HCT116 (cell line): ENCODE results near the gene EGLN3. TPM values are rescaled to one million over a fixed set of nuclear protein-coding genes. Genes with fewer than 3 reads are reported as not detected.

Experiments
- ATAC-seq: fragments of 200-7000 bp; cut with Tn5 transposase; 2 replicates; pipeline ENCODE4 v1.9.1; 2020; ENCODE audit warnings: mild to moderate bottlenecking, moderate library complexity
- BruUV-seq: library from RNA; stranded (reverse); fragments of 400-500 nt; replicated peaks from 2 replicates; lab custom pipeline; 2021; lab: Mats Ljungman, UMichigan
- CTCF ChIA-PET: fragments of 300-600 bp; sonication (Branson Sonifier 250); formaldehyde crosslinking; loops from one replicate; lab custom pipeline; 2021; ENCODE audit warnings: antibody characterized with exemption; lab: Charles Lee
- POLR2A ChIA-PET: fragments of 300-600, 350-600 bp; sonication (Branson Sonifier 250); formaldehyde crosslinking; loops from one replicate; lab custom pipeline; 2021; ENCODE audit warnings: antibody characterized with exemption; lab: Charles Lee
- RAD21 ChIA-PET, 2 experiments: fragments of 300-600 bp; sonication (Branson Sonifier 250); formaldehyde crosslinking; loops; one replicate each; lab custom pipeline; 2023; ENCODE audit warnings: low total read pairs in 2 of 2; ENCODE audit not compliant: uncharacterized antibody in 2 of 2, unreplicated experiment in 2 of 2, low non-redundant PET in 1 of 2; lab: Charles Lee
- DNase-seq: peaks from one replicate; pipeline ENCODE4 v3.0.0-alpha.2; 2010; ENCODE audit warnings: low read depth, low spot score
- H2AFZ ChIP-seq: fragments of 200-600 bp; shearing (Covaris generic), sonication (generic); 2 replicates; pipeline ENCODE4 v1.6.1; 2017; ENCODE audit warnings: low read depth, mixed run types, mixed read lengths, antibody characterized with exemption, low read length; ENCODE audit not compliant: poor library complexity, severe bottlenecking
- H3K27ac ChIP-seq: 2 replicates; pipeline ENCODE4 v1.5.1; 2012; ENCODE audit warnings: low read depth, low read length
- H3K27me3 ChIP-seq: fragments of 200-600 bp; sonication (generic); 2 replicates; pipeline ENCODE4 v1.6.1; 2016; ENCODE audit warnings: mixed run types, low read length, mixed read lengths; ENCODE audit not compliant: insufficient read depth
- H3K36me3 ChIP-seq, 2 experiments: fragments of 200-500 bp in 1 of 2; fragments of 200-600 bp in 1 of 2; sonication (Bioruptor generic) in 1 of 2; sonication (generic) in 1 of 2; 2 replicates each; pipeline versions ENCODE4 v1.5.1 to v1.6.1; 2014 to 2016; ENCODE audit warnings: low read length in 2 of 2, inconsistent platforms in 1 of 2, mixed read lengths in 1 of 2, mixed run types in 1 of 2; ENCODE audit not compliant: insufficient read depth in 2 of 2, control insufficient read depth in 1 of 2
- H3K4me1 ChIP-seq, 2 experiments: fragments of 200-600 bp in 1 of 2; sonication (generic) in 1 of 2; 2 replicates each; pipeline versions ENCODE4 v1.5.1 to v1.6.1; 2012 to 2017; ENCODE audit warnings: low read length in 2 of 2, inconsistent platforms in 1 of 2, mild to moderate bottlenecking in 1 of 2, mixed read lengths in 1 of 2, mixed run types in 1 of 2, moderate library complexity in 1 of 2; ENCODE audit not compliant: insufficient read depth in 2 of 2, control insufficient read depth in 1 of 2
- H3K4me2 ChIP-seq: fragments of 200-600 bp; sonication (generic); 2 replicates; pipeline ENCODE4 v1.6.1; 2017; ENCODE audit warnings: mixed run types, low read length, mixed read lengths
- H3K4me3 ChIP-seq, 2 experiments: fragments of 200-600 bp in 1 of 2; sonication (generic) in 1 of 2; replicated peaks in 1 of 2; 2 replicates each; pipeline ENCODE4 v1.5.1; 2011 to 2016; ENCODE audit warnings: low read length in 2 of 2, control low read depth in 1 of 2, low read depth in 1 of 2, mild to moderate bottlenecking in 1 of 2, mixed read lengths in 1 of 2, mixed run types in 1 of 2
- H3K79me2 ChIP-seq: fragments of 200-600 bp; sonication (generic); 2 replicates; pipeline ENCODE4 v1.6.1; 2017; ENCODE audit warnings: mild to moderate bottlenecking, mixed run types, low read length, moderate library complexity, mixed read lengths; ENCODE audit not compliant: insufficient read depth
- H3K9ac ChIP-seq: fragments of 200-600 bp; sonication (generic); 2 replicates; pipeline ENCODE4 v1.6.1; 2016; ENCODE audit warnings: low read length, mixed read lengths
- H3K9me2 ChIP-seq: fragments of 200-600 bp; sonication (generic), shearing (Covaris generic); 2 replicates; pipeline ENCODE4 v1.6.1; 2017; ENCODE audit warnings: mixed run types, mild to moderate bottlenecking, moderate library complexity; ENCODE audit not compliant: insufficient read depth
- H3K9me3 ChIP-seq, 2 experiments: fragments of 200-500 bp in 1 of 2; fragments of 200-600 bp in 1 of 2; sonication (Bioruptor generic) in 1 of 2; sonication (generic) in 1 of 2; 2 replicates each; pipeline ENCODE4 v1.6.1; 2014 to 2017; ENCODE audit warnings: low read length in 2 of 2, mixed read lengths in 2 of 2, inconsistent platforms in 1 of 2, low read depth in 1 of 2, mild to moderate bottlenecking in 1 of 2, mixed run types in 1 of 2, moderate library complexity in 1 of 2; ENCODE audit not compliant: control insufficient read depth in 1 of 2, insufficient read depth in 1 of 2
- H4K20me1 ChIP-seq: fragments of 200-600 bp; sonication (generic), shearing (Covaris generic); 2 replicates; pipeline ENCODE4 v1.6.1; 2017; ENCODE audit warnings: mixed run types, mild to moderate bottlenecking, moderate library complexity; ENCODE audit not compliant: insufficient read depth
- EZH2phosphoT487 ChIP-seq: fragments of 200-600 bp; IDR thresholded peaks from 2 replicates; pipeline ENCODE4 v1.6.1; 2018; ENCODE audit warnings: antibody characterized with exemption, borderline replicate concordance
- FOSL1 ChIP-seq: IDR thresholded peaks from 2 replicates; pipeline ENCODE4 v1.6.1; 2012; ENCODE audit warnings: low read depth
- SIN3A ChIP-seq: IDR thresholded peaks from 2 replicates; pipeline ENCODE4 v1.6.1; 2012; ENCODE audit warnings: low read depth
- SRF ChIP-seq: IDR thresholded peaks from 2 replicates; pipeline ENCODE4 v1.6.1; 2012; ENCODE audit warnings: low read depth
- intact Hi-C: fragments of 100-400 bp; cut with micrococcal nuclease; formaldehyde crosslinking; loops from 2 replicates; pipeline ENCODE4 v1.10.0; 2022
- total RNA-seq: library from RNA; stranded (reverse); gene quantifications from one replicate; pipeline ENCODE4 v1.2.1, GENCODE V29; 2021; ENCODE audit not compliant: unreplicated experiment

EGLN3 gene
- total RNA-seq, 1 experiment from 2014 or later, result 13.6 TPM

DNA sequence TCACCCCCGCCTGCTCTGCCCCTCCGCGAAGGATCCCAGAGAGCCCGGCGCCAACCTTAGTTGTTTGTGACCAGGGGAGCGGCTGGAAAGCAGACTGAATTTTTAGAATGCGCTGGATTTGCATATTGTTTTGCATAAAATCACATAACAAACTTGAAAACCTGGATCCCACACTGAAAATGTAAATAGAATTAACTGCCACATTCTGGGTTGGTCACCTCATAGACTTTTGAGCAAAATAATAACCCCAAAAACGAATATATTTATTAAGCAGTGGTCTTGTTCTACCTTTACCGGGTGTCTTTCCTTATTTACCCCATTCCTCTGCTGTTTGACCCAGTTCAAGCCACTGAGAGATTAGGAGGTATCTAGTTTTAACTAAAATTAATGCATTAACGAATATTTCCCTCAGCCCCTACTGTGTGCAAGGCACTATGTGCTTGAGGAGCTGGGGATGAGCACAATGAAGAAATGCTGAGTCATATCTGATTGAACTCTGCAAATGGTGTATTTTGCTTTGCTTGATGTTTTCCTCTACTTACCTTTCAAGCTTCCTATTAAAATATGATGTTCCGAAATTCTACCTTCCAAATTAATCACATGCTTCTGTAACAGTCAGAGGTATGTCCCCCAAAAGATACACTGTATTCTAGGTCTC is 438 bp upstream of the EGLN3 start:
- Histone ChIP-seq H3K27ac (no peak overlapping the region), H3K4me3 (peak overlapping the region; percentile 64 to 65), H3K9me3 (no peaks in the 10 kb centered on the region), H3K9ac (peak overlapping the region; percentile 67), H3K79me2 (peaks cover 8% of the 10 kb centered on the region; the same call in 1 of the 2 replicates), H3K9me2 (no peaks in the 10 kb centered on the region), H3K4me2 (peak overlapping the region; percentile 70), H2AFZ (peak overlapping the region; percentile 81), H3K36me3 (no peaks in the 10 kb centered on the region), H4K20me1 (no peaks in the 10 kb centered on the region), H3K4me1 (peaks cover 9 to 28% of the 10 kb centered on the region in 2 experiments), H3K27me3 (no peaks in the 10 kb centered on the region)
- POLR2A ChIA-PET, result interaction anchor here (0.7 kb wide), 1 partner anchor 9 kb away, joined by 3 read pairs; no protein-coding TSS in a partner anchor
- TF ChIP-seq FOSL1 (no peak), SRF (no peak)
- intact Hi-C loops, result loop anchor here (5.0 kb wide), 1 partner anchor 131 kb away; no protein-coding TSS in a partner anchor
- CTCF ChIA-PET, result no interaction called here
- ATAC-seq (no peak), DNase-seq (no peak)
- RAD21 ChIA-PET, result no interaction called here
- BruUV-seq, result no TSS peak

GRCh38 chr14:33949411-33949893 is 1.4 kb downstream of the EGLN3 start:
- H3K9me3 ChIP-seq, result no peaks in the 10 kb centered on the region
- H3K4me1 ChIP-seq, result peaks cover 9 to 28% of the 10 kb centered on the region in 2 experiments
- RAD21 ChIA-PET, result no interaction called here
- H2AFZ ChIP-seq, result no peak overlapping the region
- DNase-seq (no peak), ATAC-seq (no peak)
- TSS peak; percentile 51 for BruUV-seq
- H3K4me2 ChIP-seq, result peak overlapping the region; percentile 70
- no peaks in the 10 kb centered on the region for H3K27me3 ChIP-seq
- peaks cover 8% of the 10 kb centered on the region; the same call in 1 of the 2 replicates for H3K79me2 ChIP-seq
- H4K20me1 ChIP-seq, result no peaks in the 10 kb centered on the region
- no peaks in the 10 kb centered on the region for H3K36me3 ChIP-seq
- POLR2A ChIA-PET, result no interaction called here
- H3K4me3 ChIP-seq, result peak overlapping the region in 1 of 2 experiments; percentile 65; a peak in 1 of 4 replicates
- H3K27ac ChIP-seq, result no peak overlapping the region
- intact Hi-C loops, result no loop called here
- H3K9ac ChIP-seq, result no peak overlapping the region
- CTCF ChIA-PET, result interaction anchor here (1.3 kb wide), 1 partner anchor 101 kb away, joined by 3 read pairs; no protein-coding TSS in a partner anchor
- TF ChIP-seq SIN3A (peak; percentile 5; the same call in 1 of the 2 replicates), EZH2phosphoT487 (no peak)
- TF ChIP-seq, all 23 proteins: peak for 1
- H3K9me2 ChIP-seq, result no peaks in the 10 kb centered on the region
